GM21737 (cell line): ENCODE results near the gene BANP.

Source experiments
- ATAC-seq: cut with Tn5 transposase; IDR thresholded peaks from one replicate; pipeline ENCODE4 v1.9.1; 2021; ENCODE audit warnings: mild to moderate bottlenecking, moderate library complexity; ENCODE audit not compliant: unreplicated experiment

The BANP gene

GRCh38 chr16:88062341-88063210, 111.3 kb downstream of the BANP start:
- ATAC-seq, result no peak

- no peak for ATAC-seq
These were observed 112.1 kb downstream of the BANP start for GRCh38 chr16:88063211-88063773.

- no peak for ATAC-seq
These were observed 113.0 kb downstream of the BANP start for GRCh38 chr16:88064011-88064888.

GRCh38 chr16:88064889-88065746, 113.9 kb downstream of the BANP start:
- ATAC-seq, result no peak

- ATAC-seq, result no peak
These were observed 114.5 kb downstream of the BANP start for GRCh38 chr16:88065747-88066142.

GRCh38 chr16:88066234-88066633, 115.0 kb downstream of the BANP start:
- ATAC-seq, result no peak

GRCh38 chr16:88066680-88067529, 115.7 kb downstream of the BANP start:
- no peak for ATAC-seq

- no peak for ATAC-seq
These were observed 116.5 kb downstream of the BANP start for GRCh38 chr16:88067530-88068411.

GRCh38 chr16:88068476-88069396, 117.5 kb downstream of the BANP start:
- no peak for ATAC-seq

GRCh38 chr16:88069397-88070168, 118.3 kb downstream of the BANP start:
- ATAC-seq, result peak; percentile 85

GRCh38 chr16:88070341-88070740, 119.1 kb downstream of the BANP start:
- no peak for ATAC-seq

- no peak for ATAC-seq
These were observed 119.9 kb downstream of the BANP start for GRCh38 chr16:88070989-88071625.

- no peak for ATAC-seq
These were observed 120.7 kb downstream of the BANP start for GRCh38 chr16:88071908-88072307.

- no peak for ATAC-seq
These were observed 121.4 kb downstream of the BANP start for GRCh38 chr16:88072571-88073001.

GRCh38 chr16:88073201-88073721, 122.0 kb downstream of the BANP start:
- ATAC-seq, result no peak

- no peak for ATAC-seq
These were observed 122.8 kb downstream of the BANP start for GRCh38 chr16:88074041-88074440.
